ENCODE measurements around the gene PGBD1.

The PGBD1 gene

DNA sequence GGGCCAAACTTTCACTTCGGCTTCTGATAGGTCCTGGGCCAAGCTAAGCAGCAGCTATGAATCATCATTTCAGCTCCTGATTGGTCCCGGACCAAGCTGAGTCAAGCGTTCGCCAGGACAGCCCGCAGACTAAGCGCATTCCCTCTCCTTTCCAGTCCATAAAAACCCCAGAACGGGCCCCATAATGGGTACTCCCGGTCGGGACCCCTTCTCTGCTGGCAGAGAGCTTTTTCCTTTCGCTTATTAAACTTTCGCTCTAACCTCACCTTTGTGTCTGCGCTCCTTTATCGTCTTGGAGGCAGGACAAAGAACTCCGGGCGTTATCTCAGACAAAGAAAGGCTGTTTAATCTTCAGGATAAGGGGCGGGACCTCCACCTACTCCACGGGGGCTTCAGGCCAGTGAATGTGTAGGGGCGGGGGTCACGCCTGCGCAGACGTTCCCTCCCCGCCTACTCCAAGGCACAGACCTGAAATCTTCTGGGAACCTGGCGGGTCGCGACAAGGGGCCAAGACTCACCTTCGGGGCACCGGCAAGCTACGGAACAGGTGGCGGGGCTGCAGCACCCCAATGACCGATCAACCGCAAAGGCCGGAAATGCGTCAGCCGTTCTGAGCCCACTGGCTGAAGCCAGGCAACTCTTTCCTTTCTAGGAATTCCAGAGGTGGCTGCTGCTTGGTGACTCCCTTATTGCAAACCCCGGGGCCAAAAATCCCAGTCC lies 54.4 kb downstream of the PGBD1 start, which contains the start of gene ZSCAN31:
ZSCAN31 (minus strand) TSS at position 585 of the 720 bp plus-strand sequence. CDS start 6,465 bp downstream, outside the sequence.
- peak; percentile 70 for DNase-seq

DNA sequence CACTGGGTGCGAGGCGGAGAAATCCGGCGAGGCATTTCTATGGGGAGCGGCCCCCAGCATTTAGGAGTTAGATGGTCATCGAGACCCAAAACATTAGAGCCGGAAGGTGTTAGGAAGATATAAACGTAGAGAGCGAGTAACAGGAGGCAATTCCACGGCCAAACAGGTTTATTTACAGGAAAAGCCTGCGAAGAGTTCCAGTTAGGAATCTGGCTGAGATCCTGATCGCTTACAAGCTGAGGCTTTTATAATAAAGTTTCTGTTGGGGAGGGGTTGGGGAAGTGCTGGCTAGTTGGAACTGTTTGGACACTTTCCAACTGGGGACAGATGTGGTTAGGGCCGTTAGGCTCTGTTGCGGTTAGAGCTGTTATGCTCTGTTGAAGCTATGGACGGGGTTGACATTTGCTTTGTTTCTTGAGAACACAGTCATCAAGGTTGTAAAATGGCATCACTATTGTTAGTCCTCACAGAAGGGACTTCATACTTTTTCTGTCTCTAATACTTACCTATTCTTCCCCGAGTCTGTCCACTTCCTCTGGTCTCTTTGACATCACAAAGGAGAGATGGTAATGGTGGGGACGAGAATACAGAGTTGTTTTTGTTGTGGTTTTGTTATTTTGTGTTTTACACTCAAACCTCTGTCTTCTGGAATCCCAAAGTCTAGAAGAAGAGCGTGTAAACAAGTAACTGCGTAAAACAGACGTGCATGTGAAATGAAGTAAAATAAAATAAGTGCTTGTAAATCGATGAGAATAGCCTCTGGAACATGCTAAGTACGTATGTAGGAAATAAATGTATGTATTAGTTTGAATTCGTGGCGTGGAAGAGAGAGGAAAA lies 55.1 kb downstream of the PGBD1 start:
- no peak for DNase-seq

DNA sequence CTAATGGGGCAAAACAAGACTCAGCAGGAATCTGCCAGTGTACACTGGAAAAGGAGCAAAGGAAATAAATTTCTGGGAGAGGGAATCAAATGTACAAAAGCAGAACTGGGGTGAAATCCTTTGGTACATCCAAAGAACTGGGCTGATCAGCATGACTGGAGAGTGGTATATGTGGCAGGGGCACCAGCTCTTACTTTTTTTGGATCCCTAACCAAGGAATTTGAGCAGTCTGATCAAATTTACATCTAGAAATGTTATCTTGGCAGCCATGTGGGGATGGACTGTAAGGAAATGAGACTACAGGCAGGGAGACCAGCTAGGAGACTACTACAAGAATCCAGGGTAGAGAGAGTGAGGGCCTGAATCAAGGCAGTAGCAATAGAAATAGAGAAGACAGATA lies 55.7 kb downstream of the PGBD1 start:
- DNase-seq = no peak

DNA sequence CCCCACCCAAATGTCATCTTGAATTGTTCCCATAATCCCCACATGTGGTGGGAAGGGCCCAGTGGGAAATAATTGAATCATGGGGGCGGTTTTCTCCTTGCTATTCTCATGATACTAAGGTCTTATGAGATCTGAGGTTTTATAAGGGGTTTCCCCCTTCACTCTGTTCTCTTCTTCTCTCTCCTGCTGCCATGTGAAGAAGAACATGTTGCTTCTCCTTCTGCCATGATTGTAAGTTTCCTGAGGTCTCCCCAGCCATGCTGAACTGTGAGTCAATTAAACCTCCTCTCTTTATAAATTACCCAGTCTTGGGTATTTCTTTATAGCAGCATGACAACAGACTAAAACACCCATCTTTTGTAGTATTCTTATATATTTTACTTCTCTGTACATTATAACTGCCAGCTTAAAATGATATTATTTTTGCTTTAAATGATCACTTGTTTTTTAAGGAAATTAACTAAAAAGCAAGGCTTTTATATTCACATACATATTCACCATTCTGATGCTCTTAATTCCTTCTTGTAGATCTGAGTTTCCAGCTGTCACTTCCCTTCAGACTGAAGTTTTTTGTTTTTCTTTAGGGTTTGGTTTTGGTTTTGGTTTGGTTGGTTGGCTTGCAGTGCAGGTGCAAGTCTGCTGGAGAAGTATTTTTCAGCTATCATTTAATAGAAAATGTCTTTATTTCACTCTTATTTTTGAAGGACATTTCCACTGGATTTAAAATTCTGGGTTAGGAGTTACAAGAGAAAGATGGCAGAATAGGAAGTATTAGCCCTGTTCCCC lies 59.1 kb downstream of the PGBD1 start:
- no peak for DNase-seq

DNA sequence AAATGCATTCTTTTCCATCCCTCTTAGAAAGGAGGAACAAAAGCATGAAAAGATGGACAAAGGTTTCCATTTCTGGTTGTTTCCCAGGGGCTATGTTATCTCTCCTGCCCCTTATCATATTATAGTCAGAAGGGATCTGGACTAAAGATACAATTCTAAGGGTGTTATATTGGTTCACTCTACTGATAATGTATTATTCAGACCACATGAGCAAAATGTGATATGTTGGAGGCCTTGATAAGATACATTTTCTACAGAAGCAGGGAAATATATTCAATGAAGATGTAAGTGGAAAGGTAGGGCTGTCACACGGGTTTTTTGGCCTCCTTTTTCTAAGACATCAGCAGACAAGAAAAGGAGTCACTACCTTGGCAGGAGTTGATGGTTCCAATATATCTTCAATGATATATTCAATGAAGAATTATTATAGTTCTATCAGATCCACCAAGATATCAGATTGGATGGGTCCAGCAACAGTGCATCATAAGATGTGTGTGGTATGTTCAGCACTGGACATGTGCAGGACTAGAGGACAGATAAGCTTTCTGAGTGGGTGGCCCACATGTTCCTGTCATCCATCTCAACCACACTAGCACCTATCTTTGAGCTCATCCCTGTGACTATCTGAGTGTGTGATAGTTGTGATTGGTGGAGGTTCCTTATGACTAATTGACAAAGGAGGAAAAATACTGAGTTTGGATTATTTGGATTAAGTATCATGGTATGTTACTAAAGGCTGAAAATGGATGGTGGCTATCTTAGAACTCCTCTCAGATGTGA lies 62.7 kb downstream of the PGBD1 start:
- no peak for DNase-seq

DNA sequence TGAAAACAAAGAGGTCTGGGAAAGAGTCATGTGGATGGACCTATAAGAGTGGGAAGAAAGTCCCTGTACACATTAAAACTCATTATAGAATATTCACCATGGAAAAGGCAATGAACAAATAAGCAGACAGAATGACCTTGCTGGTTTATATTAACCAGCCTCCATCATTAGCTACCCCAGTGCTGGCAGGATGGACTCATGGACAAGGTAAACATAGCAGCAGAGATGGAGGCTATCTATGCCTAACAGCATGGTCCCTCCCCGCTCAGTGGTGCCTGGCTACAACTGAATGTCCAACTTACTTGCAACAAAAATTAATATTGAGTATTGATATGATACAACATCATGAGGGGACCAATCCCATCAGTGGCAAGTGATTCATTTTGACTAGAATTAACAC lies 63.8 kb downstream of the PGBD1 start:
- DNase-seq = no peak

DNA sequence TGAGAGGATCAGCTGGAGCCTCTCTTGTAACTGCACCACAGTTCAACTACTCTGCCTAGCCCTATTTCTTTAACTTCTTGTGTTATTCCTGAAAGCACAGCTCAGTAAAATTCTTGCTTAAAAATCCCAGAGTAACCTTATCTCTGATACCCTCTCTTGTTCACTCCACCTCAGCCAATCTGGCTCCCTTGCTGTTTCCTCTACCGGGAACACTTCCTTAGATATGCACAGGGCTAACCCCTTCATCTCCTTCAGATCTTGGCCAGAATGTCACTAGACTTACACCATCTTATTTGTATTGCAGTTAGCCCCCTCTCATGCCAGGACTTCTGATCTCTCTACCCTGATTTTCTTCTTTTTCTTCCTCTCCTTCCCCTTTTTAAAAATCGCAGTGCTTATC lies 65.7 kb downstream of the PGBD1 start:
- DNase-seq = no peak

DNA sequence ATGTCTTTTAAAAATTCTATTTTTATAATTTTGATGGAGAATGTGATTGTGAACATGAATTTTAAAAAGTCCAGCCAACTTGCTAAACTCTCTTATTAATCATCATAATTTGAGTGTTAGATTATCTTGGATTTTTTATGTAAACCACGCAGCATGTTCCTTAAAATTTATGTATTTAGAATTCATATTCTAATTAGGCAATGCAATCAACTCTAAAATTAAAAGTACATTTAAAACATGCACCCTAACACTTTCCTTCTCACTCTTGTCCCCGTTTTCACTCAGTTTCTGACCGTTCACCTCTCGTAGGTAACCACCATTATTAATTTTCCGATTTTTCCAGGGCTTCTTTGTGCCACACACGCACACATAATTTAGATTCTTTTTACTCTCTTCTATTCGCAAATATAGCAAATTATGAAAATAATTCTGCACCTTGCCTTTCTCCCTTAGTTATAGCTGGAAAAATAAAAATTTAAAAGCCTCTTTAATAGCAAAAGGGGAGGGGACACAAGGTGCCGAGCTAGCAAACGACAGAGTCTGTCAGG lies 68.0 kb downstream of the PGBD1 start:
- DNase-seq = no peak

DNA sequence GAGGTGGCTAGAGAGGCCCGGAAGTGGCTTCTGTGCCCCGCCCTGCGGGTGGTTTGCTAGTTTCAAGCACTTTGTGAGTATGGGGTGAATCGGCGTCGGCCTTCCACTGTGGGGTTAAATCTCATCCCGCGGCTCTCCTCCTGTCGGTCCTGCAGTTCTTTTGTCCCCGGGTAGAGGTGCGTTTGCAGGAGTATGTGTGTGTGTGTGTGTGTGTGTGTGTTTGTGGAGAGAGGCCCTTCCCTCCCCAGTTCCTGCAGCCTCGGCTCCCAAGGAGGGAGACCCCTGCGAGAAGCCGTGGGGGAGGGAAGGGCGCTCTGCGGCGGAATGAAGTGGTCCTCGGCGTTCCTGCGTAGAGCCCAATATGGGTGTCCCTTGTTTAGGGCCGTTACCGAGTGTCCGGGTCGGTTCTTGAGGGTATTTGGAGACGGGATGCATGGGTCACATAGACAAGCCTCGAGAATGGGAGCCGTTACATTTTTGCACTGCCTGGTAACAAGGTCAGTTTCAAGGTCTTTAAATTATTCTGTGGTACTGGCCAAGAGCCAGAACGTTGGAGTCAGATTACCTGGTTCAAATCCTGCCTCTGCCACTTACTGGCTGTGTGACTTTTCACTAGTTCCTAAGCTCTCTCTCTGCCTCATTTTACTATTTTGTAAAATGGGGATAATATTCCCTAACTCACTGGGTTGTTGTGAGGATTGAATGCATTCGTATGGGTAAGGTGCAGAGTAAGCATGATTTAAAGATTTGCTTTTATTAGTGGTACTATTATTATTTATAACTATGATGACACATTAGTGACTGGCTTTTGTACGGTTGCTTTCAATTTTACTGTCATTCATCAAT lies 68.7 kb downstream of the PGBD1 start, which contains the start of gene ZKSCAN3:
ZKSCAN3 (plus strand) TSS at position 56 of the 846 bp plus-strand sequence. CDS start 9,640 bp downstream, outside the sequence.
- DNase-seq = peak; percentile 78

DNA sequence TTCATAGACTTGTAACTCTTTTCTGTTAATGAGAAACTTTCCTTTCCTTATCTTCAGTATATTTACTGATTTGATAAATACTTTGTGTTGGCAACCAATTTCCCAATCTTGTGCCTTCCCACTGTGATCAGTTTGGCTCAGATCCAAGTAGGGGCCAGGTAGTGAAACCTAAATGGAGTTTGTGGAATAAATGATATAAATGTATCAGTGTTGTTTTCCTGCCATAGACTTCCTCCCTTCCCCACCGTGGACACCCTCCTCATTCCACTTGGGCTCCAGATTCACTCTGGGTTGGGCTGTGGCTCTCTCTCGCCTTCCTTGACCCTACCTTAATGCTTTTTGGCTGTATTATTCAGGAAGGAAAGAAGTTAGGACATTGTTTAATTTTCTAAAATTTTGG lies 69.7 kb downstream of the PGBD1 start:
- DNase-seq = no peak

DNA sequence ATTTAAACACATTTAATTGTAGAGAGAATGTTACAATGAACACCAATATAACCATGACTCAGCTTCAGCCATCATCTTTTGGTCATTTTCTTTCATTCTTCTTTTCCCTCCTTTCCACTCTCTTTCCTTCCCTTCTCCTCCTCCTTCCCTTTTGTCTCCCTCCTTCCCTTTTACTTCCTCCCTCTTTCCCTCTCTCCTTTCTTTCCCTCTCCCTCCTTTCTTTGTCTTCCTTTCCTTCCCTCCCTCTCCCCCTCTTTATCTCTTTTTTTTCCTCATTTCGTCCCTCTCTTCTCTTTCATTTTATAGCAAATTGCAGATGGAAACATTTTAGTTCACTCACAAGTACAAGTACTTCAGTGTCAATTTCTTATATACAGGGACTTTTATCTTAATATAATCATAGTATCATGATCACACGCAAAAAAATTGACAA lies 70.1 kb downstream of the PGBD1 start:
- DNase-seq = no peak
